ENCODE measurements around the gene IRF2.

Gene IRF2

DNA sequence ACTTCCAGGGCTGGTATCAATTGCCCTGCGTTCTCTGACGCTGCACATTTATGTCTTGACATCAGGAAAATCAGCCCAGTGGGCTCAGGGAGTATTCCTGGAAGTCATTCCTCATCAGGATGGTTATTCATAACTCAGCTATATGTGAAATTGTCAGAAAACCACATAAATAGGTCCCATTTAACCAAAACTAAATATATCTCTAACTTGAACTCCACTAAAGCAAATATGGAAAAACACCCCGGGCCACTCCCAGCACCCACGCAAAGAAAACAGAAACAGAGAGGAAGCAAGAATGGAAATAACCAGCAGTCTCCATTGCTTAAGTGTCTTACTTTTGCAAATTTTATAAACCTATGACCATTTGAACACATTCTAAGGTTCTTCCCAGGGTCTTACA is 112.0 kb downstream of the IRF2 start:
- TF ChIP-seq, protein P1, sequence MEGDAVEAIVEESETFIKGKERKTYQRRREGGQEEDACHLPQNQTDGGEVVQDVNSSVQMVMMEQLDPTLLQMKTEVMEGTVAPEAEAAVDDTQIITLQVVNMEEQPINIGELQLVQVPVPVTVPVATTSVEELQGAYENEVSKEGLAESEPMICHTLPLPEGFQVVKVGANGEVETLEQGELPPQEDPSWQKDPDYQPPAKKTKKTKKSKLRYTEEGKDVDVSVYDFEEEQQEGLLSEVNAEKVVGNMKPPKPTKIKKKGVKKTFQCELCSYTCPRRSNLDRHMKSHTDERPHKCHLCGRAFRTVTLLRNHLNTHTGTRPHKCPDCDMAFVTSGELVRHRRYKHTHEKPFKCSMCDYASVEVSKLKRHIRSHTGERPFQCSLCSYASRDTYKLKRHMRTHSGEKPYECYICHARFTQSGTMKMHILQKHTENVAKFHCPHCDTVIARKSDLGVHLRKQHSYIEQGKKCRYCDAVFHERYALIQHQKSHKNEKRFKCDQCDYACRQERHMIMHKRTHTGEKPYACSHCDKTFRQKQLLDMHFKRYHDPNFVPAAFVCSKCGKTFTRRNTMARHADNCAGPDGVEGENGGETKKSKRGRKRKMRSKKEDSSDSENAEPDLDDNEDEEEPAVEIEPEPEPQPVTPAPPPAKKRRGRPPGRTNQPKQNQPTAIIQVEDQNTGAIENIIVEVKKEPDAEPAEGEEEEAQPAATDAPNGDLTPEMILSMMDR (IDR thresholded peaks at IDR 0.05; ENCODE audit: insufficient read depth, low read length, missing control alignments), result no peak
- DNase-seq (ENCODE audit: low read depth, low spot score), result no peak
- POLR2A ChIA-PET, result no interaction called here
- no peak overlapping the region for H3K4me3 ChIP-seq (ENCODE audit: low read depth, low read length)
- CTCF ChIA-PET, result interaction anchor here (0.9 to 1.4 kb wide), 2 partner anchors 8 to 98 kb away, joined by 3 to 7 read pairs; no protein-coding TSS in a partner anchor

- POLR2A ChIA-PET, result no interaction called here
- no peak overlapping the region for H3K4me3 ChIP-seq (ENCODE audit: low read depth, low read length)
- TF ChIP-seq, protein P1 (IDR thresholded peaks at IDR 0.05; ENCODE audit: insufficient read depth, low read length, missing control alignments), result no peak
- DNase-seq (ENCODE audit: low read depth, low spot score), result no peak
- CTCF ChIA-PET, result interaction anchor here (0.9 kb wide), 1 partner anchor 97 kb away, joined by 3 read pairs; no protein-coding TSS in a partner anchor
These were observed 112.9 kb downstream of the IRF2 start for GRCh38 chr4:184361443-184361842.

GRCh38 chr4:184359888-184360287 is 114.5 kb downstream of the IRF2 start:
- CTCF ChIA-PET, result no interaction called here
- DNase-seq (ENCODE audit: low read depth, low spot score), result no peak
- TF ChIP-seq, protein P1 (IDR thresholded peaks at IDR 0.05; ENCODE audit: insufficient read depth, low read length, missing control alignments), result no peak
- H3K4me3 ChIP-seq (ENCODE audit: low read depth, low read length), result no peak overlapping the region
- POLR2A ChIA-PET, result no interaction called here

- TF ChIP-seq, protein P1 (IDR thresholded peaks at IDR 0.05; ENCODE audit: insufficient read depth, low read length, missing control alignments), result no peak
- DNase-seq (ENCODE audit: low read depth, low spot score), result no peak
- ChIA-PET POLR2A (no interaction called here), CTCF (no interaction called here)
- H3K4me3 ChIP-seq (ENCODE audit: low read depth, low read length), result no peak overlapping the region
These were observed 115.7 kb downstream of the IRF2 start for GRCh38 chr4:184358521-184359232.

DNA sequence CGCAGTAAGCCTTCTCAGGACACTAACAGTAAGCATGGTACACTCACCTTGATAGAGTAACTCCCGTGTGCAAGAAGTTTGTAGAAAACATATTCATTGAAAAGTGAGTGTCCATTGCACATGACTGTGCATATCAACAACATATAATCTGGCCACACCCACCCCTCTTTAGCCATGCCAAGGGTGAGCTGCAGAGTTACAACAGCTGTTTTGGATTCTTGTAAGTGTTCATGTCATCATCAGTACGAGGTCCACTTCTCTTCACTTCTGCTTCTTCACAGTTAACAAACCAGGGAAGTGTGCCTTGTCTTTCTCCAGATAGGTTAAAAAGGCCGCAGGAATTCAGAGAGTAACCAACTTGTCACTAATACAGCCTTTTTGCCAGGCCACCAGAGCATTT is 116.6 kb downstream of the IRF2 start:
- CTCF ChIA-PET, result no interaction called here
- no peak for DNase-seq (ENCODE audit: low read depth, low spot score)
- TF ChIP-seq, protein P1 (IDR thresholded peaks at IDR 0.05; ENCODE audit: insufficient read depth, low read length, missing control alignments), result no peak
- no peak overlapping the region for H3K4me3 ChIP-seq (ENCODE audit: low read depth, low read length)
- POLR2A ChIA-PET, result no interaction called here

DNA sequence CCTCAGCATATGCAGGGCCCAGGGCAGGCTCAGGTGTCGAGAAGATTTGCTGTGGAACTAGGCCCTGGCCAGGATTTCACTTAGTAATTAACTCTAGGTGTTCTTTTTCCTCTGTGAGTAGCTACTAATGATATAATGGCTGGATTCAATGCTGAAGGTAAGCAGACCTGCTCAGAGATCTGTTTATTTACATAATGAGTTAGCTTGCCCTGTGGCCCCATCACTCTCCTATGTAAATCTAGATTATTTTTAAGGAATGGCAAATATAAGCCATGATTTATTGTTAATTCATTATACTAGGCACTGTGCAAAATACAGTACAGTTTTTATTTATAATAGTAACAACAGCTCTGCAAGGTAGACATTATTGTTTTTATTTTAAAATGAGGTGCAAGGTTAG is 117.2 kb downstream of the IRF2 start:
- H3K4me3 ChIP-seq (ENCODE audit: low read depth, low read length), result no peak overlapping the region
- ChIA-PET CTCF (no interaction called here), POLR2A (no interaction called here)
- TF ChIP-seq, protein P1 (IDR thresholded peaks at IDR 0.05; ENCODE audit: insufficient read depth, low read length, missing control alignments), result no peak
- no peak for DNase-seq (ENCODE audit: low read depth, low spot score)

All from AG04449 (cell line).